NCI-H1417 treated with DMSO at 0.1 percent for 48 hours (cell line): ENCODE measurements around the gene NASP.
A peak's percentile ranks its signal among the peaks of the same experiment; 100 is the strongest.
"Not testable (repeated sequence)": the region's sequence is repeated elsewhere in the genome, so short reads cannot be mapped to it uniquely, and the experiment has no call there.

Experiments used
- DNase-seq: peaks from one replicate; lab custom pipeline; 2025; lab: John Stamatoyannopoulos, UW

The NASP gene

GRCh38 chr1:45569962-45570581 lies 13.8 kb upstream of the NASP start:
- no peak for DNase-seq

- no peak for DNase-seq
These were observed 13.2 kb upstream of the NASP start for GRCh38 chr1:45570631-45571030.

- no peak for DNase-seq
These were observed 10.5 kb upstream of the NASP start for GRCh38 chr1:45573231-45573804.

- DNase-seq, result no peak
These were observed 9.7 kb upstream of the NASP start for GRCh38 chr1:45574105-45574626.

- peak; percentile 69 for DNase-seq
These were observed 576 bp upstream of the NASP start for GRCh38 chr1:45583264-45583665.

- peak; percentile 86 for DNase-seq
These were observed 689 bp downstream of the NASP start for GRCh38 chr1:45584351-45585109.

GRCh38 chr1:45585110-45585426 lies 1.2 kb downstream of the NASP start:
- no peak for DNase-seq

GRCh38 chr1:45585496-45586075 lies 1.7 kb downstream of the NASP start:
- DNase-seq, result no peak

- DNase-seq, result no peak
These were observed 2.9 kb downstream of the NASP start for GRCh38 chr1:45586769-45587168.

- no peak for DNase-seq
These were observed 6.0 kb downstream of the NASP start for GRCh38 chr1:45589861-45590260.

GRCh38 chr1:45594412-45594811 lies 10.6 kb downstream of the NASP start:
- DNase-seq, result no peak

- DNase-seq, result not testable (repeated sequence)
These were observed 12.9 kb downstream of the NASP start for GRCh38 chr1:45596765-45597164.

GRCh38 chr1:45604239-45604638 lies 20.4 kb downstream of the NASP start:
- DNase-seq, result no peak

- DNase-seq, result no peak
These were observed 23.7 kb downstream of the NASP start for GRCh38 chr1:45607404-45608074.

GRCh38 chr1:45608175-45609156 lies 24.6 kb downstream of the NASP start:
- no peak for DNase-seq

GRCh38 chr1:45610589-45611226 lies 26.9 kb downstream of the NASP start:
- no peak for DNase-seq

- no peak for DNase-seq
These were observed 29.2 kb downstream of the NASP start for GRCh38 chr1:45612941-45613579.

- DNase-seq, result no peak
These were observed 32.0 kb downstream of the NASP start for GRCh38 chr1:45615885-45616284.

GRCh38 chr1:45617618-45618017 lies 33.8 kb downstream of the NASP start:
- DNase-seq, result no peak
